ENCODE measurements around the gene CAPN1.

DNA sequence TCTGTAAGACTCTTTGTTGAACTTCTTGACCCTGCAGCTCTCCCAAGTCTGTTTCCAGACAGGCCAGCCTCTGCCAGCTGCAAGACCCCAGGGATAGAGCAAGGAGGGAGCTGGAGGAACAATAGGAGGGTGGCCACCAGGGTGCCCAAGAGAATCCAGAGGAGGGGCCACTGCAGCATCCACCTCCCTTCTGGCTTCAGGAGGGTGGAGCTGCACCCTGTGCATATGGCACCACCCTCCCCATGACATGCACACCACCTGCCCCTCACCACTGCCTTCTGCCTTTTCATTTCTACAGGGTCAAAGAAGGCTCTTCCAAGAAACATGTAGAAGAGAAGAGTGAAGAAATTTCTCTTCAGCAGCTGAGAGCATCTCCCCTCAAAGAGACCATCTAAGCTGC, 60.0 kb downstream of the CAPN1 start:
- TF ChIP-seq POLR2A (IDR thresholded peaks at IDR 0.05; ENCODE audit: extremely low read depth, insufficient read length), result no peak
- TF ChIP-seq, protein P1, sequence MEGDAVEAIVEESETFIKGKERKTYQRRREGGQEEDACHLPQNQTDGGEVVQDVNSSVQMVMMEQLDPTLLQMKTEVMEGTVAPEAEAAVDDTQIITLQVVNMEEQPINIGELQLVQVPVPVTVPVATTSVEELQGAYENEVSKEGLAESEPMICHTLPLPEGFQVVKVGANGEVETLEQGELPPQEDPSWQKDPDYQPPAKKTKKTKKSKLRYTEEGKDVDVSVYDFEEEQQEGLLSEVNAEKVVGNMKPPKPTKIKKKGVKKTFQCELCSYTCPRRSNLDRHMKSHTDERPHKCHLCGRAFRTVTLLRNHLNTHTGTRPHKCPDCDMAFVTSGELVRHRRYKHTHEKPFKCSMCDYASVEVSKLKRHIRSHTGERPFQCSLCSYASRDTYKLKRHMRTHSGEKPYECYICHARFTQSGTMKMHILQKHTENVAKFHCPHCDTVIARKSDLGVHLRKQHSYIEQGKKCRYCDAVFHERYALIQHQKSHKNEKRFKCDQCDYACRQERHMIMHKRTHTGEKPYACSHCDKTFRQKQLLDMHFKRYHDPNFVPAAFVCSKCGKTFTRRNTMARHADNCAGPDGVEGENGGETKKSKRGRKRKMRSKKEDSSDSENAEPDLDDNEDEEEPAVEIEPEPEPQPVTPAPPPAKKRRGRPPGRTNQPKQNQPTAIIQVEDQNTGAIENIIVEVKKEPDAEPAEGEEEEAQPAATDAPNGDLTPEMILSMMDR (IDR thresholded peaks at IDR 0.05; ENCODE audit: low read depth, low read length), result no peak
- TF ChIP-seq MYC (IDR thresholded peaks at IDR 0.05; ENCODE audit: low read depth, low read length), result no peak
